ENCODE results near the gene RBKS. TPM values are rescaled to one million over a fixed set of nuclear protein-coding genes. Genes with fewer than 3 reads are reported as not detected.

The RBKS gene
- total RNA-seq, 1 experiment from 2014 or later = 0.54 TPM

DNA sequence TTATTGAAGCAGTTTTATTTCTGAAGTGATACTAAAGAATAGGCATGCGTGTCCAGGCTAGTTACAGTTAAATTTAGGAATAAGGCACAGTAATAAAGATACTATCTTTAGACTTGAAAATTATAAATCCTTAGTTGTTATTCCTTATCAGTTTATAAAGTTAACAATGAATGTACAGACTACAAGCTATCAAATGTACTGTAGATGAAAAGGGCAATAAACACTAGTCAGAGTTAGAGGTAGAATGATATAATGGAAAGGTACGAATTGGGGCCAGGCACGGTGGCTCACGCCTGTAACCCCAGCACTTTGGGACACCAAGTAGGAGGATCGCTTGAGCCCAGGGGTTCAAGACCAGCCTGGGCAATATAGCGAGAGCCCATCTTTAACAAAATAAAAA is 3.9 kb downstream of the RBKS start:
- Histone ChIP-seq H3K4me3 (ENCODE audit: low read depth, low read length, poor library complexity, severe bottlenecking) (no peak overlapping the region), H3K9me3 (ENCODE audit: low read depth, low read length, poor library complexity, severe bottlenecking) (peaks cover 3% of the 10 kb centered on the region), H3K4me1 (ENCODE audit: insufficient read depth, low read length, poor library complexity, severe bottlenecking) (peaks cover 16% of the 10 kb centered on the region), H3K27me3 (replicated peaks; ENCODE audit: insufficient read depth, low read depth, low read length, poor library complexity) (no peaks in the 10 kb centered on the region), H3K36me3 (ENCODE audit: insufficient read depth, low read length, poor library complexity, severe bottlenecking) (no peaks in the 10 kb centered on the region), H3K27ac (ENCODE audit: low read depth, low read length, poor library complexity, severe bottlenecking) (no peak overlapping the region)
- ChIA-PET CTCF (no interaction called here), POLR2A (ENCODE audit: low non-redundant PET) (no interaction called here)
- intact Hi-C loops (cut with micrococcal nuclease; ENCODE audit: unreplicated experiment) = loop anchor here (10.0 kb wide), 1 partner anchor 112 kb away; the partner anchor contains the start of gene MRPL33
- DNase-seq (ENCODE audit: low spot score) = no peak
- TF ChIP-seq EZH2 (IDR thresholded peaks at IDR 0.05; ENCODE audit: borderline replicate concordance, low read depth, low read length, poor library complexity, severe bottlenecking) = no peak
- TF ChIP-seq, protein P1, sequence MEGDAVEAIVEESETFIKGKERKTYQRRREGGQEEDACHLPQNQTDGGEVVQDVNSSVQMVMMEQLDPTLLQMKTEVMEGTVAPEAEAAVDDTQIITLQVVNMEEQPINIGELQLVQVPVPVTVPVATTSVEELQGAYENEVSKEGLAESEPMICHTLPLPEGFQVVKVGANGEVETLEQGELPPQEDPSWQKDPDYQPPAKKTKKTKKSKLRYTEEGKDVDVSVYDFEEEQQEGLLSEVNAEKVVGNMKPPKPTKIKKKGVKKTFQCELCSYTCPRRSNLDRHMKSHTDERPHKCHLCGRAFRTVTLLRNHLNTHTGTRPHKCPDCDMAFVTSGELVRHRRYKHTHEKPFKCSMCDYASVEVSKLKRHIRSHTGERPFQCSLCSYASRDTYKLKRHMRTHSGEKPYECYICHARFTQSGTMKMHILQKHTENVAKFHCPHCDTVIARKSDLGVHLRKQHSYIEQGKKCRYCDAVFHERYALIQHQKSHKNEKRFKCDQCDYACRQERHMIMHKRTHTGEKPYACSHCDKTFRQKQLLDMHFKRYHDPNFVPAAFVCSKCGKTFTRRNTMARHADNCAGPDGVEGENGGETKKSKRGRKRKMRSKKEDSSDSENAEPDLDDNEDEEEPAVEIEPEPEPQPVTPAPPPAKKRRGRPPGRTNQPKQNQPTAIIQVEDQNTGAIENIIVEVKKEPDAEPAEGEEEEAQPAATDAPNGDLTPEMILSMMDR (conservative IDR thresholded peaks at IDR 0.05; ENCODE audit: low read depth, low read length) = no peak
- BruUV-seq (replicated peaks) = no TSS peak

DNA sequence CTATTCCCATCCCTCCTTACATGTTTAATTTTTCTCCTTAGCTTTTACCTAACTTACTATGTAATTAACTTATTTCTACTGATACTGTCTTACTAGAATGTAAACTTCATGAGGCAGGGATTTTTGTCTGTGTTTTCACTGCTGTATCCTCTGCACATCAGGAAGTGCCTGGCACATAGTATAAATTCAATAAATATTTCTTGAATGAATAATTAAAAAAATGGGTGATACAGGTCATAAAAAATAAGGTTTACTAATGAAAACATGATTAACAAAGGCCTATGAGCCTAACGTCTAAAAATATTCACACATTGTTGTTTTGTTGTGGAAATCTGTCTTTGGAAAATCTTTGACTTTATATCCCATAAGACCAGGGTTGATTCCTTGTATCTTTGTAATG is 4.5 kb downstream of the RBKS start:
- H3K9me3 ChIP-seq (ENCODE audit: low read depth, low read length, poor library complexity, severe bottlenecking) = peaks cover 3% of the 10 kb centered on the region
- H3K4me3 ChIP-seq (ENCODE audit: low read depth, low read length, poor library complexity, severe bottlenecking) = no peak overlapping the region
- intact Hi-C loops (cut with micrococcal nuclease; ENCODE audit: unreplicated experiment) = loop anchor here (10.0 kb wide), 1 partner anchor 111 kb away; the partner anchor contains the start of gene MRPL33
- TF ChIP-seq, protein P1 (conservative IDR thresholded peaks at IDR 0.05; ENCODE audit: low read depth, low read length) = no peak
- no peak for TF ChIP-seq EZH2 (IDR thresholded peaks at IDR 0.05; ENCODE audit: borderline replicate concordance, low read depth, low read length, poor library complexity, severe bottlenecking)
- DNase-seq (ENCODE audit: low spot score) = no peak
- no TSS peak for BruUV-seq (replicated peaks)
- H3K36me3 ChIP-seq (ENCODE audit: insufficient read depth, low read length, poor library complexity, severe bottlenecking) = no peaks in the 10 kb centered on the region
- H3K27ac ChIP-seq (ENCODE audit: low read depth, low read length, poor library complexity, severe bottlenecking) = no peak overlapping the region
- CTCF ChIA-PET = no interaction called here
- H3K4me1 ChIP-seq (ENCODE audit: insufficient read depth, low read length, poor library complexity, severe bottlenecking) = peaks cover 14% of the 10 kb centered on the region
- POLR2A ChIA-PET (ENCODE audit: low non-redundant PET) = no interaction called here
- H3K27me3 ChIP-seq (replicated peaks; ENCODE audit: insufficient read depth, low read depth, low read length, poor library complexity) = no peaks in the 10 kb centered on the region

DNA sequence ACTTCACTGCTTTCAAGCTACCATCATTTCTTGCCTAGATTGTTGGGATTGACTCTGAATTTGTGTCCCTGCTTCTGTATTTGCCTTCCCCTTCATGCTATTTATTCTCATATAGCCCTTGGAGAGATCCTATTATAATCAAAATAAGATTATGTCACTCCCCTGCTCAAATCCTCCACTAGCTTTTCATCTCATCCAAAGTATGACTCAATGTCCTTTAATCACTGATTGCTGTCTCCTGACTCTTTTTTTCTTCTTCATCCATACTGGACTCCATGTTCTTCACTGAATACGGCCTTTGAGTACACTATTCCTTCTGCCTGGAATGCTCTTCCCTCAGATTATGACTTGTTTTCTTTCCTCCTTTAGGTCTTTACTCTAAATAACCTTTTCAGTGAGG is 5.0 kb downstream of the RBKS start:
- no TSS peak for BruUV-seq (replicated peaks)
- no peaks in the 10 kb centered on the region for H3K27me3 ChIP-seq (replicated peaks; ENCODE audit: insufficient read depth, low read depth, low read length, poor library complexity)
- ChIA-PET CTCF (no interaction called here), POLR2A (ENCODE audit: low non-redundant PET) (no interaction called here)
- intact Hi-C loops (cut with micrococcal nuclease; ENCODE audit: unreplicated experiment) = loop anchor here (10.0 kb wide), 1 partner anchor 110 kb away; the partner anchor contains the start of gene MRPL33
- H3K27ac ChIP-seq (ENCODE audit: low read depth, low read length, poor library complexity, severe bottlenecking) = no peak overlapping the region
- H3K36me3 ChIP-seq (ENCODE audit: insufficient read depth, low read length, poor library complexity, severe bottlenecking) = no peaks in the 10 kb centered on the region
- peak; percentile 39 for DNase-seq (ENCODE audit: low spot score)
- H3K4me1 ChIP-seq (ENCODE audit: insufficient read depth, low read length, poor library complexity, severe bottlenecking) = peaks cover 14% of the 10 kb centered on the region
- H3K9me3 ChIP-seq (ENCODE audit: low read depth, low read length, poor library complexity, severe bottlenecking) = peaks cover 3% of the 10 kb centered on the region
- TF ChIP-seq EZH2 (IDR thresholded peaks at IDR 0.05; ENCODE audit: borderline replicate concordance, low read depth, low read length, poor library complexity, severe bottlenecking) = no peak
- TF ChIP-seq, protein P1 (conservative IDR thresholded peaks at IDR 0.05; ENCODE audit: low read depth, low read length) = no peak
- no peak overlapping the region for H3K4me3 ChIP-seq (ENCODE audit: low read depth, low read length, poor library complexity, severe bottlenecking)

Data from A673 (cell line).